ENCODE measurements around the gene PCK1.
"Not testable (repeated sequence)": the region's sequence is repeated elsewhere in the genome, so short reads cannot be mapped to it uniquely, and the experiment has no call there.

Gene PCK1

DNA sequence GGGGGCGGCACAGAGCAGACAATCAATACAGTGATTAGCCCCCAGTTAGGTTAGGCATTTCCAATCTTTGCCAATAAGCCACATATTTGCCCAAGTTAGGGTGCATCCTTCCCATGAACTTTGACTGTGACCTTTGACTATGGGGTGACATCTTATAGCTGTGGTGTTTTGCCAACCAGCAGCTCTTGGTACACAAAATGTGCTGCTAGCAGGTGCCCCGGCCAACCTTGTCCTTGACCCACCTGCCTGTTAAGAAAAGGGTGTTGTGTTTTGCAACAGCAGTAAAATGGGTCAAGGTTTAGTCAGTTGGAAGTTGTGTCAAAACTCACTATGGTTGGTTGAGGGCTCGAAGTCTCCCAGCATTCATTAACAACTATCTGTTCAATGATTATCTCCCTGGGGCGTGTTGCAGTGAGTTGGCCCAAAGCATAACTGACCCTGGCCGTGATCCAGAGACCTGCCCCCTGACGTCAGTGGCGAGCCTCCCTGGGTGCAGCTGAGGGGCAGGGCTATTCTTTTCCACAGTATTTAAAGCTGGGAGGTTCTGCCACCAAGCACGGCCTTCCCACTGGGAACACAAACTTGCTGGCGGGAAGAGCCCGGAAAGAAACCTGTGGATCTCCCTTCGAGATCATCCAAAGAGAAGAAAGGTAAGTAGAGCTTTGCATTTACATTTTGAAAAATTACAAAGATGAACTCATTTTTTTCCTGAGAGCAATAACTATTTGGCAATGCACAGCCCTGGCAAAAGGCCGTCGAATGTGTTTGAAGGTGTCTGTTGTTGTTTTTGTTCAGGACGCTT is at the start of gene PCK1:
Gene PCK1, plus strand, starts transcription at position 557 of the 802 bp plus-strand sequence. CDS start 302 bp downstream, outside the sequence.
- no peak for DNase-seq

DNA sequence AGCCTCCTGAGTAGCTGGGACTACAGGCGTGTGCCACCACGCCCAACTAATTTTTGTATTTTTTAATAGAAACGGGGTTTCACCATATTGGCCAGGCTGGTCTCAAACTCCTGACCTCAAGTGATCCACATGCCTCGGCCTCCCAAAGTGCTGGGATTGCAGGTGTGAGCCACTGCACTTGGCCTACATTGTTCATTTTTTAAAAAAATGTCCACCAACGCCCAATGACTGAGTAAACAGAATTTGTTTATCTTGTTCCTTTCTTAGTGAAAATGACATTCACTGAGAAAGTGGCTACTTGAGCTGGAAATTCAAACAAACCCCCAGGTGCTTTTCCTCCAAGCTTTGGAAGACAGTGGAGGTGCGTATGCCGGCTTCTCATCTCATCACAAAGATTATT is 49.2 kb upstream of the PCK1 start:
- DNase-seq = not testable (repeated sequence)

DNA sequence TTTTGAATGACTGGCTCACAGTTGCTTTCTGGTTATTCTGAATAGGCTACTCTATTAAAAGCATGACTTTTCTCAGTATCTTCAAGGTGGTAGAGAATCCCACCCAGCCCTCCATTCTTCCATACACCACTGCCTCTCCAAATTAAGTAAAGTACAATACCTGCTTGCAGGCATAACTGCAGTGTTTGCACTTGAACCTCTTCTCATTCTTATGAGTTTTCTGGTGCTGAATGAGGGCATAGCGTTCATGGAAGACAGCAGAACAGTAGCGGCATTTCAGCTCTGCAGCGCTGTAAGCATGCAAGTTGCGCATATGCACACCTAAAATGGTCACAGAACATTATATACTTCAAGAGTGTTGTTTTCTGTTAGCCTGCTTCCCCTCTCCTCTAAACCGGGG is 48.5 kb upstream of the PCK1 start:
- DNase-seq = no peak

DNA sequence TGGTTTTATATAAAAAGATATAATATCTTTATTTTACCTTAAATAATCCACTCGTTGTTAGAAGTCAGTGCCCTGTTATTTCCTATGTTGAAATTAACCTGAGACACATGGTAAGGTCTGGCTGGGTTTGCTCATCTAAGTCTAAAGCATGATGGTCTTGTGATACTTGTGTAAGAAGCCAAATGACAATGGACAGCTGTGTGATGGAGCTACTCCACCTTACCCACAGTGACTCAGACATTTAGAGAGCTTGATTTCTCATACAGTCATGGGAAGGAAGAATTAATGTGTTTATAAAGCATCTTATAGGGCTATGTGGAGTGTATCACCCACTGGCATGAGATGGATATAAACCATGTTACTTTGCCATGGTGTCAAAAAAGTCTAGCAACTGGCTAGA is 47.7 kb upstream of the PCK1 start:
- no peak for DNase-seq

DNA sequence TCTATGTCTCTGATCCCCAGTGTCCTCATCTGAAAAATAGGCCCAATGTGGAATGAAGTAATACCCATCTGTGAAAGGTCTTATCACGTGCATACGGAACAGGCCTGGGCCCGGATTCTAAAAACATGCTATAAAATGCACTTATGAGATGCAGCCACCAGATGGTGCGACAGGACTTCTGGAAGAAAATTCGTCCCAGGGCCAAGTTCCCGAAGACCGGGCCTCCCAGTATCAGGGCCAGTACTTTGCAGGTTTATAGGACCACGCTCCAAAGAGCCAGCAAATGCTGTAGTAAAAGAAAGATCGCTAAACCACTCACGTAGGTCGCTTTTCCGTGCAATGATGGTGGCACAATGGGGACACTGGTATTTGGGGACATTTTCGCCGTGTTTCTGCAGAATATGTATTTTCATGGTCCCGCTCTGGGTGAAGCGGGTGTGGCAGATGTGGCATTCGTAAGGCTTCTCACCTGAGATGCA is 46.6 kb upstream of the PCK1 start:
- no peak for DNase-seq

DNA sequence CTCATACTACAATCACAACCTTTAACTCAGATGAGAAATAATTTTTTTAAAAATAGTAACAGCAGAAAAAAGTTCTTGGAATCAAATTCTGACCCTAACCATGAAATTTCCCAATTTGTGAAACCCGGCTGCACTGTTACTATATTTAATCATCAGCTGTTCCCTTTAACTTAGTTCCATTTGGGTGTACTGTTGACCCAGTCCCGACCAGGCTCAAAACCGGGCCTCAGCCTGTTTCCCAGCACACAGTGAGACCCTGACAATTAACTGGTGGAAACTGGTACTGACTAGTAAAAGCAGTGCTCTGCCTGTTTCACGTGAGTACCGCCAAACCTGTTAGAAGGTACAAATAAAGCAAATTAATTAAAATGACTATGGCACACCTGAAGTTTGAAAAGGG is 43.0 kb upstream of the PCK1 start:
- DNase-seq = no peak

DNA sequence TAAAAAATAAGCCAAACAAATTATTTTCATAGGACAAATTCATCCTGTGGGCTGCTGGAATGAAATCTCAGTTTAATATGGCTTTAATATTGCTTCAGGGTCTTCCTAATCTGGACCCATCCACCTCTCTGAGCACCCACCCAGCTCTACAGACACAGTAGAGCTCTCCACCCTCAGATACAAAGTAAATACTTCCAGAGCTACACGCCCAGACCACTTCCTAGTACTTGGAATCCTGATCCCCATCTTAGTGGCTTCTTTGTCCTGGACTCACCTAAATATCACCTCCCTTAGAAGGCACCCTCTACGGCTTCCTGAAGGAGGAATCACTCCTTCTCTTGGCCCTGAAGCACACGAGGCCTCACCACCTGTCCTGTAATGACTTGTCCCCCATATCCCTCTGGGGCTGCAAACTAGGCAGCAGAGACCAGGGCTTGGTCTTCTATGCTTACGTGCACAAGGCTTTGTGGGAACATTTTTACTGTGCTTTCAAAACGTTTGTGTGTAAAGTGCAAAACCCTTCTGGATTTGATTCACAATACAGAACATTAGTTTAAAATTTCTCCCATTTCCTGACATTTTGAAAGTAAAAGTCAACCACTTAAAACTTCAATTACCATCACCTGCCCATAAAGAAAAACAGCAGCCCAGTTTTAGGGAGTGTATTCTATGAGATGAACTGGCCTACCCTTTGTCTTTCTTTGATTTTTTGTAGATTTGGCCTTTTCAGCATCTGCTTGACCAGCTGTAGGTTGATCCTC is 38.4 kb upstream of the PCK1 start:
- no peak for DNase-seq

DNA sequence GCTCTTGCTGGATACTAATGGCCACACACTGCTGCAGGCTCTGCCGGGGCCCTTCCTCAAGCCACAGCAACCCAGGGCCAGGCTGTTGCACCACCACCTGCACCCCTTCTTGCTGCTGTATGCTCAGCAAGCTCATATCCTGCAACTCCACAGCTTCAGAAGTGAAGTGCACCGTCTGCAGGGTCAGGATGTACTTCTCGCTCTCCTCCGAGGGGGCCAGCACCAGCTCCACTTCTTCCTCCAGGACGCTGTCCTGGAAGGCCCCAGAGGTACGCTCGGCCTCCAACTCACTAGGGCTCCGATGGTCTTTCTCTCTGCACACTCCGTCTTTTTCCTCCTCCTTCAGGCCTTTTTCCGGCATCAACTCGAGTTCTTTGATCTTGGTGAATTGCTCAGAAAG is 37.1 kb upstream of the PCK1 start:
- DNase-seq = no peak

DNA sequence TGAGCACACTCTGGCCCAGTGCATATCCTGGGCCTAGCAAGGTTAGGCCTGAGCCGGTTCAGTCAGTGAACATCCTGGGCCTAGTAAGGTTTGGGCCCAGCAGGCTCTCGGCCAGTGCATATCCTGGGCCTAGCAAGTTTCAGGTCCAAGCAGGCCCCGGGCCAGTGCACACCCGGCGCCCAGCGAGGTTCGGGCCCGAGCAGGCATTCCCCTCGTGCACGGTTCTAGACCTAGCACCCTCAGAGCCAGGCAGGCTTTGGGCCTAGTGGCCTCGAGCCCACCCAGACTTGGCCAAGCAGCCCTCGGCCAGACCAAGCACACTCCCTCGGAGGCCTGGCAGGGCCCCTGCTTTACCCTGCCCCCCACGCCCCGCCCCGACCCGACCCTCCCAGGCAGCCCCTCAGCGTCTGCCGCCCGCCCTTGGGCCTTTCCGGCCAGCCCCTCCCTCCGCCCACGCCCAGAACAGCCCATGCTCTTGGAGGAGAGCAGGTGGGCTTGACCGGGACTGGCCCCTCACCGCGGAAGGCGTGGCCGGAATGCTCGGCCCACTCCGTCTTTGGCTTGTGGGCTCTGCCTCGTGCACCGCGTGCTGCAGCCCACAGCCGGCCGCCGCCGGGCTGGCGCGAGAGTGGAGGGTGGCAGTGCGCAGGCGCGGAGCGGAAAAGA is 36.3 kb upstream of the PCK1 start, which contains the start of gene CTCFL:
Gene CTCFL, minus strand, starts transcription at position 630 of the 666 bp plus-strand sequence. CDS start 935 bp downstream, outside the sequence.
- no peak for DNase-seq

DNA sequence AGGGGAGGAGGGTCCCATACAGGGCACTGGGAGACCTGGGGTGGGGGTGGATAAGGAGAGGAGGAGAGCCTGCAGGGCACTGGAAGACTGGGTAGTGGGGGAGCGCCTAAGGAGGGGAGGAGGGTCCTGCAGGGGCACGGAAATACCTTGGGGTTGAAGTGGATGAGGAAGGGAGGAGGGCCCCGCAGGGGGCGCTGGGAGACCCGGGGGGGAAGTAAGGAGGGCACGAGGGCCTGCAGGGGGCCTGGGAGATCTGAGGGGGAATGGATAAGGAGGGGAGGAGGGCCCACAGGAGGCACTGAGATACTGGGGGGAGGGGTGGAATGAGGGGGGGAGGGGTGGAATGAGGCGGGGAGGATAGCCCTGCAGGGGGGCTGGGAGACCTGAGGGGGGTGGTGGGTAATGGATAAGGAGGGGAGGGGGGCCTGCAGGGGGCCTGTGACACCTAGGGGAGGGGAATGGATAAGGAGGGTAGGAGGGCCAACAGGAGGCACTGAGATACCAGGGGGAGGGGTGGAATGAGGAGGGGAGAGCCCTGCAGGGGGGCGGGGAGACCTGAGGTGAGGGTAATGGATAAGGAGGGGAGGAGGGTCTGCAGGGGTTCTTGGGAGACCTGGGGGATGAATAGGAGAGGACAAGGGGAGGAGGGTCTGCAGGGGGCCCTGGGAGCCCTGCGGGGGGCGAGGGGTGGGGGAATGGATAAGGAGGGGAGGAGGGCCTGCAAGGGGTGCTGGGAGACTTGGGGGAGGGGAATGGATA is 35.4 kb upstream of the PCK1 start:
- DNase-seq = no peak

DNA sequence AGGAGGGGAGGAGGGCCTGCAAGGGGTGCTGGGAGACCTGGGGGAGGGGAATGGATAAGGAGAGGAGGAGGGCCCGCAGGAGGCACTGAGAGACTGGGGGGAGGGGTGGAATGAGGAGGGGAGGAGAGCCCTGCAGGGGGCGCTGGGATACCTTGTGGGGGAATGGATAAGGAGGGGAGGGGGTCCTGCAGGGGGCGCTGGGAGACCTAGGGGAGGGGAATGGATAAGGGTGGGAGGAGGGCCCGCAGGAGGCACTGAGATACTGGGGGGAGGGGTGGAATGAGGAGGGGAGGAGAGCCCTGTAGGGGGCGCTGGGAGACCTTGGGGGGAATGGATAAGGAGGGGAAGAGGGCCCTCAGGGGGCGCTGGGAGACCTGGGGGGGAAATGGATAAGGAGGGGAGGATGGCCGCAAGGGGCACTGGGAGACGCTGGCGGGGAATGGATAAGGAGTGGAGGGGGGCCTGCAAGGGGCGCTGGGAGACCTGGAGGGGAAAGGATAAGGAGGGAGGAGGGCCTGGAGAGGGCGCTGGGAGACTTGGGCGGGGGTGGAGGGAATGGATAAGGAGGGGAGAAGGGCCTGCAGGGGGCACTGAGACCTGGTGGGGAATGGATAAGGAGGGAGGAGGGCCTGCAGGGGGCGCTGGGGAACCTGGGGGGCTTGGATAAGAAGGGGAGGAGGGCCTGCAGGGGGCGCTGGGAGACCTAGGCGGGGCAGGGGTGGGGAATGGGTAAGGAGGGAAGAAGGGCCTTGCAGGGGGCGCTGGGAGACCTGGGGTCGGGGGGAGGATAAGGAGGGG is 34.6 kb upstream of the PCK1 start:
- DNase-seq = no peak

DNA sequence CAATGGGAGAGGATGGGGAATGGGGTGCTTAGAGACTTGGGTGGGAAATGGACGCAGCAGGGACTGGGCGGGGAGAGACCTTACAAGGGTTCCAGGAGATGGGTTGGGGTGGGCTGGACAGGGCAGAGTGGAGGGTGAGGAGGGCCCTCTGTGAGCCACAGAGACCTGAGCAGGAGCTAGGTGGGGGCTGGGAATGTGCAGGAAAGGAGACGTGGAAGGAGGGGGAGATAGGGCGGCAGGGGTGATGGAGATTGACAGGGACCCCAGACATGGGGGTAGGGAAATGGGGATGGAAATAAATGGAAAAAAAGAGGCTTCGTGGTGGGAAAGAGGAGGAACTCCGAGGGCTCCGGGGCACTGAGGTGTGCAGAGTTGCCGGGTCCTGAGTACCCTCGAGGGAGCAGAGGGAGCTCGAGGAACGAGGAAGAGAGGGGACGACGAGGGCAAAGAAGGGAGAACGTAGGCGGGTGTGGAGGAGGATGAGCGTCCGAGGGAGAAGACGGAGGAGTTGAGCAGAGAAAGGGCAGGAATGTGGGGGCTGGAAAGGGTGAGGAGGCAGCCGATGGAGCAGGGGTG is 33.9 kb upstream of the PCK1 start:
- DNase-seq = no peak

DNA sequence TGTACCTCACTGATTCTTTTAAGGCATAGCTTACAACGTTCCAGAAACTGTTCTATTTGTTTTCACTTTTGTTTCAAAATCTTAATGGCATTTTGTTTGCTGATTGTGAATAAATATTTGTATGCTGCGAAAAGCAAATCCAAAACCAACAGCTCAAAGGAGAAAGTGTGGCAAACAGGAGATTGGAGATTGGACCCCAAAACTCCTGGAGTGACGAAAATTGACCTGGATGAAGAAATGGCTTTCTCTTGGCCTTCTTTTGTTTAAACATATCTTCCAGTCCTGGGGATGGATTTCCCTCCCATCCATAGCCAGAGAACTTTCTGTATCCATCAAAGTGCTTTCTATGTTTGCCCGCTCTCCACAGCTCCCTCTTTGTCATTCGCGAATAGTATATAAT is 33.2 kb upstream of the PCK1 start:
- no peak for DNase-seq

DNA sequence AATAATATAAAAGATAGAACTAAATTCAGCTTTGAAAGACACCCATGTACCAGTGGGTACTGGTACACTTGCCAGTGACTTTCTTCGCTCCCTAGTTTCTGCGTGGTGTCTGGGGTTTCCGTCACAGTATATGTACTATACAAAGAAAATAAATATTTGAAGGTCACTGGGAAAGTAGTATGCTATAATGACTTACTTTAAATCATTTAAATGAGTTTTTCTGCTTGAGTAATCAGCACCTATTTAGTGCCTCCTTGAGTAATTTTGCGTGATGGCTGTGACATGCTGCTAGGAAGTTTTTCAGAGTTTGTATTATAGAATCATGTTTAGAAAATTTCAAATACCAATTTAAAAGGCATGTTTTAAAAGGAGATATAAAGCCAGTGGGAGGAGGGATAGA is 32.8 kb upstream of the PCK1 start:
- DNase-seq = no peak

DNA sequence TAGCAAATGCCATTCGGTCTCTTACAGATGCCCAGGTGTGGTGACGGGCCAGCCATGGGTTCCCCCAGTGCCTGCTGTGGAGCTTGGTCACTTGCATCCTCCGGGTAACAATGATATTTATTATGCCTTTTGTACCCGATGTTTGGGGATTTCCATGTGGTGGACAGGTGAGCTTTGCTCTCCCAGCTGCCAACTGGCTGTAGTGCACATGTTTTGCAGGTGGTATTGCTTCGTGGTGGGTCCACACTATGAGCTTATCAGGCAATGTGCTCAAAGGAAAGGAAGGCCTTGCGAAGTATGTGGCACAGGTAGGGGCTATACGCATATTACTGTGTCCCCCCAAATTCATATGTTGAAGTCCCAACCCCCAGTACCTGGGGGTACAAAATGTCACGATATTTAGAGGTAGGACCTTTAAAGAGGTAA is 31.7 kb upstream of the PCK1 start:
- no peak for DNase-seq

DNA sequence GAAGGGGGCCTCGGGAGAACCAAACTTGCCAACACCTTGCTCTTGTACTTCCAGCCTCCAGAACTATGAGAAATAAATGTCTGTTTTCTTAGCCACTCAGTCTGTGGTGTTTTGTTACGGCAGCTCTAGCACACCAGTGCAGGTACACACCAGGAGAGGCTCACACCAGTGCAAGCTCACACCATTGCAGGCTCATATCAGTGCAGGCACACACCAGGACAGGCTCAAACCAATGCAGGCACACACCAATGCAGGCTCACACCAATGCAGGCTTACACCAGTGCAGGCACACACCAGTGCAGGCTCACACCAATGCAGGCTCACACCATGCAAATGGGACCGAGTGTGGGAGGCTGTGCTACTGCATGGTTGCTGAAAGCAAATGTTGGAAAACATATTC is 31.1 kb upstream of the PCK1 start:
- no peak for DNase-seq

DNA sequence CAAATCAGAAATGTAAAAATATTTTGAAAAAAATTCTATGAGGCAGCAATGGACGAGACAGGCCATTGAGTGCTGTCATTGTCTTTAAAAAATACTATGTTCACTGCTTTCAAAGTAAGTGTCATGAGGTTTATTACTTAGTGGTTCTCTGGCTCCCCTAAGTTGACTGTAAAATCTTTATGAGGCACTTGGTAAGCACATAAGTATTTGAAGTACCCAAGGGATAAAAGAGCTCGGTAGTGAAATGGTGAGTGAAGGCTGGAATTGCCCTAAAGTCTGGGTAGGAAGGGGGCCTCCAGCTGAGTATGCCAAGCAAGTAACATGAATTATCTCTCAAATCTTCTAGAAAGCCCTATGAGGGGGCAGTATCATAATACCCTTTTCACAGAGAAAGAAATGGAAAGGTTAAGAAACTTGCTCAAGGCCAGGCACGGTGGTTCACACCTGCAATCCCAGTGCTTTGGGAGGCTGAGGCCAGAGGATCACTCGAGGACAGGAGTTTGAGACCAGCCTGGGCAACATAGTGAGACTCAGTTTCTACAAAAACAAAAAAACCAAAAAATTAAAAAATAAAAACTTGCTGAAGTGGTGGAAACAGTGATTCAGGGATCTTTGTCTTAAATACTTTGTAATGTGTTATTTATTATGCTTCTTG is 30.5 kb upstream of the PCK1 start:
- no peak for DNase-seq

DNA sequence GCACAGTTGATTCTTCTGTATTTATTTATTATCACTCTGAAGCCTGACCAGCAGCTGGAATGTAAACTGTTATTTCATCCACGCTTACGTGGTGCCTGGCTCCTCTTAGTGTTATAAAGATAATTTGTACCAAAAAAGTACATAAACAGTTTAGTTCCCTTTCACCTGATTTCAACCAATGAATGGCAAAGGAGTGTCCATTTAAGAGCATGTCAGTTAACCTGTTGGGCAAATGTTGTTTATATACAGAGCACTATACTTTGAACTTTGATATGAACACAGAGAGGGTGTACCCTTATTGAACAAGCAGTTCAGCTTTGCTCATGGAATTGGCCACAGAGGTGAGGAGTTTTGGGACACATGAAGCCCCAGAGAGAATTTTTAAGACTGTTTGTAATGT is 28.8 kb upstream of the PCK1 start:
- no peak for DNase-seq

DNA sequence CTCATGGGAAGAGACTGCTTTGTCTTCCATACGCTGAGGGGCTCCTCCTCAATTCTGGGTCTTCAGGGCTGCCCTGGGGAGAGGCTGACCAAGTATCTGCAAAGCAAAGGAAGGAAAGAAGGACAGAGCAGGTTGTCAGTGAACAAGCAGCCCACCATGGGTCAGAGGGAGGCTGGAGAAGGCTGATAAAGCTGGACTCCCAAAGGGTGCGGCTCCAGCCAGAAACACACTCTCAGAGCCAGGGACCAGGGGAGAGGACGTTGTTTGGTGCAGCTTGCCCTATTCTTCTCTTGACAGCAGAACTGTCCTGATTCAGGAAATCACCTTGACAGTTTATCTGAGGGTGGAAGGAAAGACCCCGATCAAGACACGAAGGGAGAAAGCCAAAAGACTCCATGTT is 25.6 kb upstream of the PCK1 start:
- no peak for DNase-seq

DNA sequence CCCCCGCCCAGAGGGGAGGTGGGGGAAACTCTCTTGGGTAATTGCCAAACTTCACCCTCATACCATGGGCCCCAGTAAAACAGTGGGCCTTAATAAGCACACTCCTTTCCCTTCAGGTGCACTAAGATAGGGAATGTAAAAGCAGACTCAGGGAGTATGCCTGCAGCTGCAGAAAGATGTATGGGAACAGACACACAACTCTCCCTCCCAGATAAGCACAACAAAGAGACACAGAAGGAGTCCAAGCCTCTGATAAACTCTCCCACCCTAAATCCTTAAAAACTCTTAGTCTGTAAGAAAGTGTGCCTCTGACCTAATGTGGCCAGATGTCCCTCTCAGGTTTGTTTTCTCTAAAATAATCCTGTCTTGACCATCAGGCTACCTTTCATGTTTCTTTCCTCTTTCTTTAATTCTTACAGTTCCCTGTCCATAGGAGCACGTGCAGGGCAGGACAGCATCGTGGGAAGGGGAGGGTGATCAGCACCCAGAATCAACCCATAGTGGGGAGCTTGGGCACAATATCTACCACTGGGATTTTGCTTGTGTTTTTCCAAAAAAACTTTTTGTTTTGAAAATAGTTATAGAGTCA is 24.7 kb upstream of the PCK1 start:
- no peak for DNase-seq
